ENCODE measurements around the gene AIFM3. TPM values are rescaled to one million over a fixed set of nuclear protein-coding genes. Genes with fewer than 3 reads are reported as not detected.

The AIFM3 gene
- total and polyA plus RNA-seq, 2 of the 13 experiments (the other 11 are each of a cell fraction or from before 2014, with no cell fraction given), result 9.0 to 15.3 TPM

DNA sequence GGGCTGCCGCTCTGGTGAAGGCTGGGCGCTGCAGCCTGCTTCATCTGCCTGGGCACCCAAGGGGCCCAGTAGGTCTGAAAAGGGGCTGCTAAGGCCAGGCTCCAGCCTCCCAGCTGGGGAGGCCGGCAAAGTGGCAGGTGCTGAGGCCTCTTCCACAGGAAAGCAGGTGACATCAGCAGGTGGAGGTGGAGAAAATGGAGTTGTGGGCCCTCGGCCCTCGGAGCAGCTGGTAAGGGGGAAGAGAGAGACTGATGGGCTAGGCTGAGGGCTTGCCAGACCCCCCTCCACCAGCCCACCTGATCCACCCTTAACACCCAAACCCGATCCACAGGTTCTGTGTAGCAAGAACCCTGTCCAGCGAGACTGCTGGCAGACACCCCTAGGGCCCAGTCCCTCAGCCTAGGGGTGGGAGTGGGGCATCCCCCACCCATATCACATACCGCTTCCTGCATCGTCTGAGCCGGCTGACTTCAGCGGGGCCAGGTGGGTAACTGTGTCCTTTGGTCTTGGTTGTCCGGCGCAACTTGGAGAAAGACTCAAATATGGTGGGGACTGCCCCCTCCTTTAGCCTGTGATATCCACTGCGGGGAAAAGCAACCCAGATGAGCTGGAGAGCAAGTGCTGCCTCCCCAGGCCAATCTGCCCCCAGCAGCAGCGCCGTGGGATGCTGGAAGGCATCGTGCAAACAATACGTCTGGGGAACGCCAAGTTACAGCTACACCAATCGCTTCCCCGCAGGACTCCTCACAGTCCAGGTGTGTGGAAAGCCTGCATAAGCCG is 33.3 kb downstream of the AIFM3 start:
- peak overlapping the region; percentile 84 for H3K9ac ChIP-seq (ENCODE audit: insufficient read depth, low read depth, low read length)
- peaks cover 8 to 26% of the 10 kb centered on the region in 2 experiments; a peak in 4 of 5 replicates for H3K36me3 ChIP-seq (replicated peaks in 1 of 2; ENCODE audit: control insufficient read depth in 1 of 2, insufficient read depth in 2 of 2, low read length in 2 of 2)
- in situ Hi-C loops (cut with HindIII; ENCODE audit: extremely low pct_ligation_motif_present, low pct_unique_long_range_greater_than_20kb), result no loop called here
- peak overlapping the region; percentile 94 for H3K27ac ChIP-seq (ENCODE audit: extremely low read length, insufficient read depth, low read length)
- peaks cover 30% of the 10 kb centered on the region for H3K4me1 ChIP-seq (ENCODE audit: insufficient read depth, low read length)
- H3K9me3 ChIP-seq (ENCODE audit: low read length), result no peaks in the 10 kb centered on the region
- ATAC-seq (no peak), DNase-seq (ENCODE audit: low spot score) (no peak), FAIRE-seq (no peak)
- ChIA-PET POLR2A (interaction anchor here (1.8 to 3.3 kb wide), 2 partner anchors 18 to 48 kb away, joined by 8 to 20 read pairs; partner anchors contain the start of gene LZTR1), CTCF (ENCODE audit: low intra/inter-chr PET ratio, low total read pairs) (no interaction called here)
- no peaks in the 10 kb centered on the region for H3K27me3 ChIP-seq (ENCODE audit: control insufficient read depth in 1 of 2, insufficient read depth in 2 of 2, low read length in 2 of 2)
- no peak overlapping the region for H2AFZ ChIP-seq (ENCODE audit: low read length)
- H3K4me3 ChIP-seq (replicated peaks in 1 of 3; ENCODE audit: insufficient read depth in 1 of 3, low read depth in 2 of 3, low read length in 3 of 3), result peak overlapping the region; percentile 70 to 89 (median 86)
- H4K20me1 ChIP-seq (ENCODE audit: insufficient read depth, low read length), result 0 out of 2 replicates have a peak, but pooled peaks cover 2% of the 10 kb centered on the region
- H3K4me2 ChIP-seq (ENCODE audit: low read depth, low read length), result peak overlapping the region; percentile 95
- WGBS (ENCODE audit: low lambda C conversion rate), result 90% methylated on average over 10 of the region's 22 CpGs
- no TSS peak for BruUV-seq (replicated peaks)
- H3K79me2 ChIP-seq (ENCODE audit: insufficient read depth, low read length), result peaks cover 18% of the 10 kb centered on the region
- intact Hi-C loops (cut with micrococcal nuclease; ENCODE audit: unreplicated experiment), result no loop called here
- TF ChIP-seq, protein P1, sequence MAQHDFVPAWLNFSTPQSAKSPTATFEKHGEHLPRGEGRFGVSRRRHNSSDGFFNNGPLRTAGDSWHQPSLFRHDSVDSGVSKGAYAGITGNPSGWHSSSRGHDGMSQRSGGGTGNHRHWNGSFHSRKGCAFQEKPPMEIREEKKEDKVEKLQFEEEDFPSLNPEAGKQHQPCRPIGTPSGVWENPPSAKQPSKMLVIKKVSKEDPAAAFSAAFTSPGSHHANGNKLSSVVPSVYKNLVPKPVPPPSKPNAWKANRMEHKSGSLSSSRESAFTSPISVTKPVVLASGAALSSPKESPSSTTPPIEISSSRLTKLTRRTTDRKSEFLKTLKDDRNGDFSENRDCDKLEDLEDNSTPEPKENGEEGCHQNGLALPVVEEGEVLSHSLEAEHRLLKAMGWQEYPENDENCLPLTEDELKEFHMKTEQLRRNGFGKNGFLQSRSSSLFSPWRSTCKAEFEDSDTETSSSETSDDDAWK (CRISPR knock-in tag; IDR thresholded peaks at IDR 0.05), result no peak
- TF ChIP-seq KAT8 (CRISPR knock-in tag; IDR thresholded peaks at IDR 0.05) (no peak), AGO1 (IDR thresholded peaks at IDR 0.05; ENCODE audit: low read depth, low read length, poor library complexity, severe bottlenecking) (peak; percentile 25), KDM5A (IDR thresholded peaks at IDR 0.05; ENCODE audit: borderline replicate concordance, low read length) (no peak), ZNF205 (CRISPR knock-in tag; IDR thresholded peaks at IDR 0.05) (no peak), ZFX (CRISPR knock-in tag; IDR thresholded peaks at IDR 0.05; ENCODE audit: low read depth) (no peak), SETDB1 (CRISPR knock-in tag; IDR thresholded peaks at IDR 0.05; ENCODE audit: borderline replicate concordance) (no peak), POLR2G (IDR thresholded peaks at IDR 0.05; ENCODE audit: low read depth, low read length) (peak; percentile 50; the same call in 1 of the 2 replicates), TAF1 (CRISPR knock-in tag; IDR thresholded peaks at IDR 0.05) (no peak), ZNF605 (CRISPR knock-in tag; IDR thresholded peaks at IDR 0.05) (0 out of 2 replicates have a peak, but pooled peaks have one; percentile 39), TCF12 (IDR thresholded peaks at IDR 0.05) (no peak), TCF12 (CRISPR knock-in tag; IDR thresholded peaks at IDR 0.05) (0 out of 2 replicates have a peak, but pooled peaks have one; percentile 19), NCOR1 (IDR thresholded peaks at IDR 0.05; ENCODE audit: borderline replicate concordance, low read length) (no peak), AKAP8 (CRISPR knock-in tag; IDR thresholded peaks at IDR 0.05) (peak; percentile 31; the same call in 1 of the 2 replicates), SP1 (IDR thresholded peaks at IDR 0.05) (no peak), SP1 (CRISPR knock-in tag; IDR thresholded peaks at IDR 0.05) (no peak)
- TF ChIP-seq, protein P2, sequence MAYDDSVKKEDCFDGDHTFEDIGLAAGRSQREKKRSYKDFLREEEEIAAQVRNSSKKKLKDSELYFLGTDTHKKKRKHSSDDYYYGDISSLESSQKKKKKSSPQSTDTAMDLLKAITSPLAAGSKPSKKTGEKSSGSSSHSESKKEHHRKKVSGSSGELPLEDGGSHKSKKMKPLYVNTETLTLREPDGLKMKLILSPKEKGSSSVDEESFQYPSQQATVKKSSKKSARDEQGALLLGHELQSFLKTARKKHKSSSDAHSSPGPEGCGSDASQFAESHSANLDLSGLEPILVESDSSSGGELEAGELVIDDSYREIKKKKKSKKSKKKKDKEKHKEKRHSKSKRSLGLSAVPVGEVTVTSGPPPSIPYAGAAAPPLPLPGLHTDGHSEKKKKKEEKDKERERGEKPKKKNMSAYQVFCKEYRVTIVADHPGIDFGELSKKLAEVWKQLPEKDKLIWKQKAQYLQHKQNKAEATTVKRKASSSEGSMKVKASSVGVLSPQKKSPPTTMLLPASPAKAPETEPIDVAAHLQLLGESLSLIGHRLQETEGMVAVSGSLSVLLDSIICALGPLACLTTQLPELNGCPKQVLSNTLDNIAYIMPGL (CRISPR knock-in tag; IDR thresholded peaks at IDR 0.05; ENCODE audit: borderline replicate concordance in 1 of 2, low read depth in 1 of 2), result no peak
- TF ChIP-seq, protein P3, sequence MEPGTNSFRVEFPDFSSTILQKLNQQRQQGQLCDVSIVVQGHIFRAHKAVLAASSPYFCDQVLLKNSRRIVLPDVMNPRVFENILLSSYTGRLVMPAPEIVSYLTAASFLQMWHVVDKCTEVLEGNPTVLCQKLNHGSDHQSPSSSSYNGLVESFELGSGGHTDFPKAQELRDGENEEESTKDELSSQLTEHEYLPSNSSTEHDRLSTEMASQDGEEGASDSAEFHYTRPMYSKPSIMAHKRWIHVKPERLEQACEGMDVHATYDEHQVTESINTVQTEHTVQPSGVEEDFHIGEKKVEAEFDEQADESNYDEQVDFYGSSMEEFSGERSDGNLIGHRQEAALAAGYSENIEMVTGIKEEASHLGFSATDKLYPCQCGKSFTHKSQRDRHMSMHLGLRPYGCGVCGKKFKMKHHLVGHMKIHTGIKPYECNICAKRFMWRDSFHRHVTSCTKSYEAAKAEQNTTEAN (CRISPR knock-in tag; conservative IDR thresholded peaks at IDR 0.05), result no peak
- TF ChIP-seq, protein P4, sequence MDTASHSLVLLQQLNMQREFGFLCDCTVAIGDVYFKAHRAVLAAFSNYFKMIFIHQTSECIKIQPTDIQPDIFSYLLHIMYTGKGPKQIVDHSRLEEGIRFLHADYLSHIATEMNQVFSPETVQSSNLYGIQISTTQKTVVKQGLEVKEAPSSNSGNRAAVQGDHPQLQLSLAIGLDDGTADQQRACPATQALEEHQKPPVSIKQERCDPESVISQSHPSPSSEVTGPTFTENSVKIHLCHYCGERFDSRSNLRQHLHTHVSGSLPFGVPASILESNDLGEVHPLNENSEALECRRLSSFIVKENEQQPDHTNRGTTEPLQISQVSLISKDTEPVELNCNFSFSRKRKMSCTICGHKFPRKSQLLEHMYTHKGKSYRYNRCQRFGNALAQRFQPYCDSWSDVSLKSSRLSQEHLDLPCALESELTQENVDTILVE (CRISPR knock-in tag; IDR thresholded peaks at IDR 0.05), result no peak
